ENCODE data around the gene SUN2.

SUN2 gene

DNA sequence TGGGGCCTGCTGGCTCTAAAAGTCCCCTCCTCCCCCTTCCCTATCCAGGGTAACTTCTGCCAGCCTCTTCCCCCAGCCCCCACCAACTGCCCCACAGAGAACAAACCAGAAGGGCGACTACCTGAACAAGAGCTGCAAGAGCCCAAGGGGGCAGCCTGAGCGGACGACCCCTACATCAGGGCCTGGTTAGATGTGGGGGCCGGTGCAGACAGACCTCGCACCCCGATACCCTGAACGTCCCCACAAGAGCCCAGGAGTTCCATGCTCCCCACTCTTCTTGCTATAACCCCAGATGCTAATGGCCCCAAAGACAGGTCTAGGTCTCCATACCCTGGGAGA lies 20.7 kb downstream of the SUN2 start:
- ATAC-seq (no peak), DNase-seq (no peak)

DNA sequence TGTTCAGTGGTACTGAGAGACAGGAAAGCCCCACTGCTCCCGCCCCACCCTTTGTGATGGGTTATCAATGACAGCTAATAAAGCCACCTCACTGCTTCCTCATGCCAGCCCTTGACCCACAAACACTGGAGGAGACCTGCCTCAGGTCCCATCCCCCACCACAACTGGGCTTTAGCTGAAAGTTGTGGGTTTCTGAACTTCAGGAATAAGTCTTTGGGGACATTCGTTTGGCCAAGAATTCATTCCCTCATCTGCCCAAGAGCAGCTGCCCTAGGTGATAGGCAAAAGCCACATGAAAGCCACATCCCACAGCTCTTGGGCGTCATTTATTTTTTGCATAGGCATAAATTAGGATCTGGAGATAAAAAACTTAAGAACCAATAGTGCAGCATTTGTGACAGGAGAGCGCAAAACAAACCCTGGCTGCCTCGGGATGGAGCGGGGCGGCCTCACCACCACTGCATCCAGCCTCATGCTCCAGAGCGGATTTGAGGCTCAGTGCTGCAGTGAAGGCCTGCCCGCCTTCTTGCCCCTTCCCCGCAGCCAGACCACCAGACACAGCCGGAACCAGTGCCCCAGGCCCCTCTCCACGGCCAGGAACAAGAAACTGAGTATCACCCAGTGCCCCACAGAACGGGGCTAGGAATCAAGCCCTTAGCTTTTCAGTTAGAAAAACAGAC lies 21.2 kb downstream of the SUN2 start:
- DNase-seq (no peak), ATAC-seq (no peak)

DNA sequence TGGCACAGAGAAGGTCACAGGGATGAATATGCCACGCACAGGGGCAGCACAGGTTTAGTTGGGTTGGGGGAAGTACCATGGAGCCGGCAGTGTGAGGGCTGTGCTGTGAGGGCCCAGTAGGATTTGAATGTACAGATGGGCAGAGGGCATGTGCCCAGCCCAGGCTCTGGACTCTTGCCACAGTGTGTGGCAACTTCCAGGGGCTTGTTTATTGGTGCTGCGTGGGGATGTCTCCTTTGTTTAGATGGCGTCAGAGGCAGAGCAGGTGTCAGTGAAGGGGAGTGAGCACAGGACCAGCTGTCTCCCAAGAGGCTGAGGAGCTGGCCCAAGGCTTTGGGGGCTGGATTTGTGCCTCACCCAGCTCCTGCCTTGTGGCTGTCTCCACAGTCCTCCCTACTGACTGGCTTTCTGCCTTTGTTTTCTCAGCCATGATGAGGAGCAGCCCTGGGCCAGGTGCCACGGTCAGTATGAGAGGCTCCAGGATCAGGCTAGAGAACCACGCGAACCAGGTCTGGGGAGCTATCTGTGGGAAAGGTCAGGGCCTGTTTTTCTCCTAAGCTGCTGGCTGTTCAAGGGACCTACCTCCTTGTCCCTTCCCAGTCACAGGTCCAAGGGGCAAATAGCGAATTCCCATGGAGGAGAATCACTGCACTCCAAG lies 21.9 kb downstream of the SUN2 start:
- no peak for DNase-seq

DNA sequence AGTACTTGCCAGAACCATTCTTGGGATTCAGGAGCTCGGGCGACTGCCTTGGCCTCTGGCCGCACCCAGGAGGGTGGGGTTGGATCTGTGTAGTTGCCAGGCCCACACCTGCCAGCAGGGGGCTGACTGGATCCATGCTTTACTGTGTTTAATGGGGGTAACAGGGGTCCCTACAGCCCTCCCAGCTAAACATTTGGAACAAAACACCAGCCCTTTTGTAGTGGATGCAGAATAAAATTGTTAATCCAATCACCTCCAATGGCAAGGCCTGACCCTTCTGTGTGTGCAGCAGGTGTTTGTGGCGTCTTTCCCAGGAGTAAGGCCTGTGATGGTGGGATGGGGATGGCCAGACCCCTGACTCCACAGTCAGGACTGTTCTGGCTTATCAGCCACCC lies 22.5 kb downstream of the SUN2 start:
- peak; percentile 47 for ATAC-seq

More for the DNA sequence above, 21.9 kb downstream of the SUN2 start:
- no peak for ATAC-seq

DNA sequence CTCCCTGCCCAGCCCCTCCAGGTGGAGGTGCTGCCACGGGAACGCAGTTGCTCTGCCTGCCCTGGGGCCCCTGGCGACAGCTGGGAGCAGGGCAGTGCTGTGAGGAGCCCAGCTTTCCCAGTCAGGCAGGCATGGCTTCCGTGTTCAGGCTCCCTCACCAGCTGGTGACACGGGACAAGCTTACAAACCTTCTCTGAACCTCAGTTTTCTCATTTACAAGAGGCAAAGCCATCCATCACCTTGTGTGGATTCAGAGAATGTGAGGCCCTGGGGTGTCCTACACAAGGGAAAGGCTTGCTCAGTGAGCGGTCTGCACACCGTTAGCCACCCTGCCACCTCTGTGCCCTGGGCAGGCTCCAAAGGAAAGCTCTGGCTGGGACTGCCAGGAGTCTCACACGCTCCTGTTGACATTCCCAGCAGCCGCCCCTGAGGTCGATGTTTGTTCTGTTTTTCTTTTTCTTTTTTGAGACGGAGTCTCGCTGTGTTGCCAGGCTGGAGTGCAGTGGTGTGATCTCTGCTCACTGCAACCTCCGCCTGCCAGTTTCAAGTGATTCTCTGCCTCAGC lies 23.5 kb downstream of the SUN2 start:
- ATAC-seq: no peak
- DNase-seq: no peak

More for the DNA sequence above, 22.5 kb downstream of the SUN2 start:
- DNase-seq: peak; percentile 67

DNA sequence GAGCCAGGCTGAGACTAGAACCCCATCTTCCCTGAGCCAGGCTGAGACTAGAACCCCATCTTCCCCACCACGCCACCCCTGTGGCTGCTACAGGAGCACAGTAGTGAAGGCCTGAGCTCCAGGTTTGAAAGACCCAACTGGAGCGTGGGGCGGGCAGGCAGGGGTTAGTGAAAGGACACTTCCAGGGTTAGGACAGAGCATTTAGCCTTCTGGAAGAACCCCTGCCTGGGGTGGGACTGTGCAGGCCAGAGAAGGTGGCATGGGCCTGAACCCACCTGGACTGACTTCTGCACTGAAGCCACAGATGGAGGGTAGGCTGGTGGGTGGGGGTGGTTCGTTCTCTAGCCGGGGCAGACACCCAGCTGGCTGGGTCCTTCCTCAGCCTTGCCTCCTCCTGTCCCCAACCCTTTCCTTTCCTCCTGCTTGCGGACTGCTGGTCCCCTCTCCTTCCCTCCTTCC lies 24.1 kb downstream of the SUN2 start:
- DNase-seq: no peak

DNA sequence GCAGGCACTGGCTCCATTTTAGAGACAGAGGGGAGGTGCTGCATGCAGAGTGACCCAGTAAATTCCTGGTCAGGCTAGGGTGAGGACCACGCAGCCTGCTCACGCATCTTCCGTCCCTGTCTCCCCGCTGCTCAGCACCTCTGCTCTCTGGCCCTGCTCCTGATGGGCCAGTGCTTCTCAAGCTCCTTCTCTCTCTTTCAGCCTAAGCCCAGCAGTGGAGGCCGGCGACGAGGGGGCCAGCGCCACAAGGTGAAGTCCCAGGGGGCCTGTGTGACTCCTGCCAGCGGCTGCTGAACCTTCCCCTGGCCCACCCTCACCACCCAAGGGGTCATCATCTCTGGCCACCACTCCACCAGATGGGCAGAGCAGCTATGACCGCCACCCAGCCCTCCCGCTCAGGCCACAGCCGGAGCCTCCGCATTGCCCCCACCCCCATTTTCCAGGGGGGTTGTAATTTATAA lies 25.4 kb downstream of the SUN2 start:
- DNase-seq: no peak
- no peak for ATAC-seq

More for the DNA sequence above, 24.1 kb downstream of the SUN2 start:
- peak; percentile 10 for ATAC-seq

DNA sequence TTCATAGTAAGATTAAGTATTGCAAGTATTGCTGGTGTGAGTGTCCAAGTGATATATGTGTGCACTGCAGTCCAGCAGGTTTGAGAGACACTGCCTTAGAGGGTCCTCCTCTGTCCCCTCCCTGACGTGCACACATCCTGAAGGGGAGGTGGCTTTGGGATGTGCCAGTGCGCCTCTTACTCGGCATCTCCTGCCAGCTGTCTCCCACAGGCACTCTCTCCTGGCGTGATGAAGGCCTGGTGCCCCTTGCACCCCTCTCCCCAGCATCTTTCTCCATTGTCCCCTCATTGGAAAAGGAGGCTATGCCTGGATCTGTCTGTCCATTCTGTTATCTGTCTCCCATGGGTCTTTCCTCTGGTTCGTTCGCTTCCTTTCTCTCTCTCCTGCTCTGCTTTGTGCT lies 25.9 kb downstream of the SUN2 start:
- no peak for DNase-seq
- ATAC-seq: no peak

DNA sequence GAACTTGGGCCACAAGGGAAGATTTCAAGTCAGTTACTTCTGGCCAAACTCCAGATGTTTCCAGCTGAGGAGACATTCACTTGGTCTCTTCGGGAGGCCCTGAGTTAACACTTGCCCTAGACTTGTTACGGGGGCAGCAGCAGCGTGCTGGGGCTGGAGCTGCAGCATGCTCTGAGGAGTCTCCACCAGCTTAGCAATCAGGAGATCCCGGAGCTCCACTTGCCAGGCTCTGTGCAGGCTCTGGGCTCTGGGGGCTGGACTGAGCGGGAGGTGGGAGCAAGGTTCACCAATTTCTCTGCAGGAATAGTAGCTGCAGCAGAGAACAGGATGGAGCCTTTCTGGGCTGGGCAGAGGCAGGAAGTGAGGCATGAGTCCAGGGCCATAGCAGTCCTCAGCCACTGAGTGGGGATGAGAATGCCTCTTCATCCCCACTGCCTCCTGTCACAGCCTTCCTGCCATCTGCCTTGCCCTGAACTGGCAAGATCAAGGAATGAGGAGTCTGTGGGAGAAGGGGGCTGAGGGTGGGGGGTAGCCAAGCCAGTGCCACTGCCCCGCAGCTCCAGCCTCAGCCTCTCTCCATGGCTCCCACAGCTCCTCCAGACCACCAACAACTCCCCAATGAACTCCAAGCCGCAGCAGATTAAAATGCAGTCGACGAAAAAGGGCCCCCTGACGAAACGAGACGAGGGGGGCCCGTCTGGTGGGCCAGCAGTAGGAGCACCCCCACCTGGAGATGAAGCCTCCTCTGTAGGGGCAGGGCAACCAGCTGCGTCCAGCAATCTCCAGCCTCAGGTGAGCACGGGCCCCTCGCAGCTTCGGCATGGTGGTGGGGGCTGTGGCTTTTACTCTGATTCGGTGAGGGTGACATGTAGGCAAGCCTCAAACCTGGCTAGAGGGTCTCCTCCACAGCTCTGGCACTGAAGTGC lies 26.7 kb downstream of the SUN2 start:
- ATAC-seq (no peak), DNase-seq (no peak)

DNA sequence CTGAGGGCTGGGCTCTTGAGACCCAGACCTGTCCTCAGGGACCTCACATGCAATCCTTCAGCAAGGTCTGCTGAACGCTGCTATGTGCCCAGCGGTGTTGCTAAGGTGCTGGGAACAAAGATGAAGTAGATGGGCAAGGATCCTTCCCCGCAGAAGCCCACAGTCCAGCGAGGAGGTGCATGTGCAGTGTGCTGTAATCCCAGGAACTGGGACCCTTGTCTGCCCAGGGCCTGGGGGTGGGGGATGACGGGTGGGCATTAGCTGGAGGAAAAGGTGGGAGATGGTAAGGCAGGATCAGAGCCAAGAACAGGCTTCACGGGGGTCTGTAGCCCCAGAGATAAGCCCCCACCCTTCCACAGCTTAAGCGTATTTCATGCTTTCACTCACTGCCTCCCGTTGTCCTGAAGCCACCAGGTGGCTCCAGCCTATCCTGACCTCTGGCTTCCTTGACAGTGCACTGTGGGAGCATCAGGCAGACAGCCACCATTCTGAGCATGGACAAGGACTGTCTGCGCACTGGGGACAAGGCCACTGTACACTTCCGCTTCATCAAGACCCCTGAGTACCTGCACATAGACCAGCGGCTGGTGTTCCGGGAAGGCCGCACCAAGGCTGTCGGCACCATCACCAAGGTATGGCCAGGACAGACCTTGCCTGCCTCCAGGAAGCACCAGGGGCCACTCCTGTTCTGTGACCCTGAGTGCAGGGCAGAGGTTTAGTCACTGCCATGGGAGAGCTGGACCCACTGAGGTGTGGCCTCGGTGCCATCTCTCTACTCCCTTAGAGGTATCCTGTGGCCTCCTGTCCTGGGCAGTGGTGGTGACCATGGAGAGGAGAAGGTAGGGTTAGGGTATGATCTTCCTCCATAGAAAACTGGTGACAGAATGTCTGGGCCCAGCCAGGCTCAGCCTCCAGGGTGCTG lies 28.0 kb downstream of the SUN2 start:
- no peak for DNase-seq
- no peak for ATAC-seq

DNA sequence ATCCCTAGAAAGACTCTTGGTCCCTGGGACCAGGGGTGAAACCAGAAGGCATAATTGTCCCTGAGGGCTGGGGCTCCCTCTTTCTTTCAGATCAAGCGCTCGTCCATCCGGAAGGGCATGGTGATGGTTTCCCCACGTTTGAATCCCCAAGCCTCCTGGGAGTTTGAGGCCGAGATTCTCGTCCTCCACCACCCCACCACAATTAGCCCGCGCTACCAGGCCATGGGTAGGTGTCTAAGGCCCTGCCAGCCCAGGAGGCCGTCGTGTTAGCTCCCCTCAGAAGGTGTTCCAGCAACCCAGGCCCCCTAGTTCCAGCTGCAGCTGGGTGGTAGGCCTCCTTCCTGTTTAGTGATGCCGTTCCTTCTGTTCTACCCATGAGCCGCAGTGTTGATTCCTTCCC lies 28.7 kb downstream of the SUN2 start:
- DNase-seq: no peak
- ATAC-seq: no peak

DNA sequence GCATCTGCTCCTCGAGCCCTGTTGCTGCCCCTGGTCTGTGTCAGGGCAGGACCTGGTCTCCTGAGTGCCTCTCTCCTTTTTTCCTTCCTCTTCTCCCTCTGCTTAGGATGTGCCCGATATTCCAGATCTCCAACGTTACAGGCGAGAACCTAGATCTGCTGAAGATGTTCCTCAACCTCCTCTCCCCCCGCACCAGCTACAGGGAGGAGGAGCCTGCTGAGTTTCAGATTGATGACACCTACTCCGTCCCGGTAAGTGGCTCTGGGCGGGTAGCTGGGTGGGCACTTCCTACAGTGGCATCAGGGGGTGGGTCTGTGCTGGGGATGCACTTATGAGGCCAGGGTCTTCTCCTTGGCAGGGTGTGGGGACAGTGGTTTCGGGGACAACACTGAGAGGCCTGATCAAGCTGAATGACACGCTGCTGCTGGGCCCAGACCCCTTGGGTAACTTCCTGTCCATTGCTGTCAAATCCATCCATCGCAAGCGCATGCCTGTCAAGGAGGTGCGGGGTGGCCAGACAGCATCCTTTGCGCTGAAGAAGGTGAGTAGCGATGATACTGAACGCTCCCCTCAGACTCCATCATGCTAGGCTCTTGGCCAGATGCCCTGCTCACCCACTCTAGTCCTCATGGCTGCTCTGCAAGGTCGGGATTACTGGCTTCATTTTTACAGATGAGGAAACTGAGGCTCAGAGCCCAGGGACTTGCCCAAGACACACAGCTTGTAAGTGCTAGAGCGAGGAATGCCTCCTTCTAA lies 29.7 kb downstream of the SUN2 start:
- ATAC-seq: no peak
- no peak for DNase-seq

DNA sequence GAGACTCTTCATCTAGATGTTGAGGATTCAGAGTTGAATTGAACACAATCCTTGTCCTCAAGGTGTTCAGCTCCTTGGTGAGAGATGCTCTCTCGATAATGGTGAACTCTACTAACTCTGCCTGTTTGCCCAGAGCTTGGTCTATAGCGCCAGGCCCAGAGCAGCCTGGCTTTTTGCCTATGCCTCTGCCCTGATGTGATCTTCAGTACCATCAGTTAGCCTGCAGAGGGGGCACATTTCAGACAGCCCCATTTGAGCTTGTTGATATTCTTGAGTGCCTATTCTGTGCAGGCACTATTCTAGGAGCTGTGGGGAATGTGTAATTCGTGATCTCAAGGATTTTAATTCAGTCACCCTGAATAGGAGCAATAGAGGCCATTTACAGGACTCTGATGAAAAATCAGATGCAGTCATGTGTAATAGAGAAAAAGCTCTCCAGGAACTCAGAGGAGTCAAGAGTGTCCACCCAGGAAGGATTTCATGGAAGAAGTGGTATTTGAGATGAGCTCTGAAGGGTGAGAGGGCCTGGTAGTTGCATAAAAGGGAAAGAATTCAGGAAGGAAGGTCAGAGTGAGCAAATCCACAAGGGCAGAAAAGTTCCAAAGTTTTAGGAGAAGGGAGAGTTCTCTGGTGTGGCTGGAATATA lies 30.7 kb downstream of the SUN2 start:
- no peak for DNase-seq
- ATAC-seq: peak; percentile 51

DNA sequence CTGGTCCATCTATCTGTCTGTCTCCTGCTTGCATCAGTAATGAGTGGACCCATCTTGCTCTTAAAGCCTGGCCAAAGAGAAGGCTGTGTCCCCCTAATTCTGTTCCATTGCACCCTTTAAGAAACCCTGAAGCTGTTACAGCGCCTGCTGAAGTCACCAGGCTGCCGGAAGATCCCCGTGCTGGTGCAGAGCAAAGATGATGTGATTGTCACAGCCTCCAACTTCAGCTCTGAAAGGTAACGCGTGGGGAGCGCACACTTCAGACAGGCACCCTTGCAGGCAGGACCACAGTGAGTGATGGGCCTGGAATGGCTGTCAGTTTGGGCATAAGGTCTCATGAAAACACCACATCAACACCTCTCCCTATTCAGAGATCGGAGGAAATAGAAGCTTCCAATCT lies 31.6 kb downstream of the SUN2 start:
- DNase-seq: no peak
- no peak for ATAC-seq

DNA sequence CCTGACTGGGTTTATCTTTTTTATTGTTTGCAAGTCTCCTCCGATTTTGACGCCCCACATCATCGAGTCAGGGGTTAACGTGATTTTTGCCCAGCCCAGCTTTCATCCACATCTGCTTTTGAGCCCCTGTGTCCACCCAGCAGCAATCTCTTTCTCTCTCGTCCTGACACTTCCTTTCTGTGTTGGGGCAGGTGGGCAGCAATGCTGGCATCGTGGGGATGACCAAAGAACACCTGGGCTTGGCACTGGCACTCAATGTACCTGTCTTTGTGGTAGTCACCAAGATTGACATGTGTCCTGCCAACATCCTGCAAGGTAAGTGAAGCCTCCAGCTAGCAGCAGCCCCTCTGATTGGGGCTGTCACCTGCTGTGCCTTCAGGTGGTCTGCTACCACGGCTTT lies 34.2 kb downstream of the SUN2 start:
- no peak for DNase-seq

DNA sequence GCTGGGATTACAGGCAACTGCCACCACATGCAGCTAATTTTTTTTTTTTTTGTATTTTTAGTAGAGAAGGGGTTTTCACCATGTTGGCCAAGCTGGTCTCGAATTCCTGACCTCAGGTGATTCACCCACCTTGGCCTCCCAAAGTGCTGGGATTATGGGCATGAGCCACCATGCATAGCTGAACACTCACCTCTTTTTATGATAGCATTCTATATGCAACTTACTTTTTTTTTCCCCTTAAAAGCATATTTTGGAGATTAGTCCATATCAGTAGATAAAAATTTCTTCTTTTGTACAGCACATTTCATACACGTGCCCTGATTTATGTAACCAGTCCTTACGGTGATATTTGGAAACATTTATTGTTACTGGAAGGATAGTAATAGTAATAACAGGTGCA lies 35.4 kb downstream of the SUN2 start:
- DNase-seq (no peak), ATAC-seq (no peak)

More for the DNA sequence above, 34.2 kb downstream of the SUN2 start:
- no peak for ATAC-seq

DNA sequence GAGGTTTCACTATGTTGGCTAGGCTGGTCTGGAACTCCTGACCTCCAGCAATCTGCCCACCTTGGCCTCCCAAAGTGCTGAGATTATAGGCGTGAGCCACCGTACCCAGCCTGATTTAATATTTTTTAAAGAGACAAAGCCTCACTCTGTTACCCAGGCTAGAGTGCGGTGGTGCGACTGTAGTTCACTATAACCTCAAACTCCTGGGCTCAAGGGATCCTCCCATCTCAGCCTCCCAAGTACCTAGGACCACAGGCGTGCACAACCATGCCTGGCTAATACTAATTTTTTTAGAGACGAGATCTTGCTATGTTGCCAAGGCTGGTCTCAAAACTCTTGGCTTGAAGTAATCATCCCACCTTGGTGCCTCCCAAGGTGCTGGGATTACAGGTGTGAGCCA lies 36.6 kb downstream of the SUN2 start:
- DNase-seq (no peak), ATAC-seq (no peak)

DNA sequence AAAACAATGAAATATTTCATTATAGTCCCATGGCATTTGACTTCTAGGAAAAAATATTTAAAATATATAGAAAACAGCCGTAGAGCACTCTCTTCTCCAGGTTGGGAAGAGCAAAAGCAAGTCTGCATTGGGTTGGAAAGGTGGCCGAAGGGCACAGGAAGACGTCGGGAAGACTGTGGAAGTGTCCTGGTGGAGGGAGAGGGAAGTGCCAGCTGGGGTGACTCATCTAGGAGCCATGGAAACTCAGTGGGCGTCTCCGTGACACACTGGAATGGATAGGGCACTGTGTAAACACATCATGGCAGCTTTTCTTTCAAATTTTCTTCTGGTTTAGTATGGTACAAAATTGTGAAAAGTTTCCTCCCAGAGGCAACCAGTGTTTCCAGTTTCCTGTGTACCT lies 37.4 kb downstream of the SUN2 start:
- no peak for DNase-seq
- ATAC-seq: no peak

DNA sequence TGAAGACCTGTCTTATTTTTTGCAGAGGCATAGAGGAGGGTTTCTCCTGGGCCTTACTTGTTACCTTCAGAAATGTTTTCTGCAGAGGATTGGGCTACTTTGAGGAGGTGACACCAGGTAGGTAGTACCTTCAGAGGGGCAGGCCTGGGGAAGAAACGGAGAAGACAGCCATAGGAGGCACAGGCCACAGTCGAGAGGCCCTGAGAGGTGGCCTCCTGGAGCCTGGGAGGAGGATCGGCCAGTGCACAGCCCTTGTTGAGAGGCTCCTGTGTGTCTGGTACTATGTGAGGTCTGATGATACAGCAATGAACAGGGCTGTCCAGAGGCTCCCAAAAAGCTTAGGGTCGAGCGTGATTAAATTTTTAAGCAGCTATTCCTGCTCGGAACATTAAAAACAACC lies 38.6 kb downstream of the SUN2 start:
- DNase-seq (no peak), ATAC-seq (no peak)

DNA sequence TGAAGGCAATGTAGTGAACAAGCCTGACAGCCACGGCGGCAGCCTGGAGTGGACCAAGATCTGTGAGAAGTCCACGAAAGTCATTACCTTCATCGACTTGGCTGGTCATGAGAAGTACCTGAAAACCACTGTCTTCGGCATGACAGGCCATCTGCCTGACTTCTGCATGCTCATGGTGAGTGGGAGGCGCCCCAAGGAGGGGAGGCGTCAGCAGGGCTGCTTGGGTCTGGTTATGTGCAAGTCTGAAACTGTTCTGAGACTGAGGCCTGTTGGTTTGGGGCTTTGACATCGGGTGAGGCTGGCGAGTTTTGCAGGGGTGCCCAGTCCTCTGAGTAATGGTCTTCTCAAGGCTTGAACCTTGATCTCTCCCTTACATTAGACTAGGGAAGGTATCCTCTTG lies 39.0 kb downstream of the SUN2 start:
- ATAC-seq (no peak), DNase-seq (no peak)
